ENCODE measurements around the gene SLC25A47.

DNA sequence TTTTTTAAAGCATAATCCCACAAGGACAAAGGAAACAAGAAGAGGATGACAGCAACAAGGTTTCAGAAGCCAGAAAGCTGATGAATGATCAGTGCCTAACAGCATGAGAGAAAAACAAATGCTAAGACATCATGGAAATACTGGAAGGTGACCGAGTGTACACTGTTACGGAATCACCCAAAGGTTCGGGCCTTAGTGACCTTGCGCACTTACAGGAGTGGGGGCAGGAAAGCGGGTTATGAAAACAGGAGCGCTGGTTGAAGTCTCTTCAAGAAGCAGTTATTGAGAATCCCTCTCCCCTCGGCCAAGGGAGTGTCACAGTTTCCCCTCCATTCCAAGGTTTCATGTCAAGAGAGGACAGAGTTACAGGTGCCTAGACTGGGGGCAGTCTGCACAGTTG, 42.6 kb downstream of the SLC25A47 start:
- TF ChIP-seq, protein P1, sequence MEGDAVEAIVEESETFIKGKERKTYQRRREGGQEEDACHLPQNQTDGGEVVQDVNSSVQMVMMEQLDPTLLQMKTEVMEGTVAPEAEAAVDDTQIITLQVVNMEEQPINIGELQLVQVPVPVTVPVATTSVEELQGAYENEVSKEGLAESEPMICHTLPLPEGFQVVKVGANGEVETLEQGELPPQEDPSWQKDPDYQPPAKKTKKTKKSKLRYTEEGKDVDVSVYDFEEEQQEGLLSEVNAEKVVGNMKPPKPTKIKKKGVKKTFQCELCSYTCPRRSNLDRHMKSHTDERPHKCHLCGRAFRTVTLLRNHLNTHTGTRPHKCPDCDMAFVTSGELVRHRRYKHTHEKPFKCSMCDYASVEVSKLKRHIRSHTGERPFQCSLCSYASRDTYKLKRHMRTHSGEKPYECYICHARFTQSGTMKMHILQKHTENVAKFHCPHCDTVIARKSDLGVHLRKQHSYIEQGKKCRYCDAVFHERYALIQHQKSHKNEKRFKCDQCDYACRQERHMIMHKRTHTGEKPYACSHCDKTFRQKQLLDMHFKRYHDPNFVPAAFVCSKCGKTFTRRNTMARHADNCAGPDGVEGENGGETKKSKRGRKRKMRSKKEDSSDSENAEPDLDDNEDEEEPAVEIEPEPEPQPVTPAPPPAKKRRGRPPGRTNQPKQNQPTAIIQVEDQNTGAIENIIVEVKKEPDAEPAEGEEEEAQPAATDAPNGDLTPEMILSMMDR (IDR thresholded peaks at IDR 0.05): no peak
- TF ChIP-seq, protein P2, sequence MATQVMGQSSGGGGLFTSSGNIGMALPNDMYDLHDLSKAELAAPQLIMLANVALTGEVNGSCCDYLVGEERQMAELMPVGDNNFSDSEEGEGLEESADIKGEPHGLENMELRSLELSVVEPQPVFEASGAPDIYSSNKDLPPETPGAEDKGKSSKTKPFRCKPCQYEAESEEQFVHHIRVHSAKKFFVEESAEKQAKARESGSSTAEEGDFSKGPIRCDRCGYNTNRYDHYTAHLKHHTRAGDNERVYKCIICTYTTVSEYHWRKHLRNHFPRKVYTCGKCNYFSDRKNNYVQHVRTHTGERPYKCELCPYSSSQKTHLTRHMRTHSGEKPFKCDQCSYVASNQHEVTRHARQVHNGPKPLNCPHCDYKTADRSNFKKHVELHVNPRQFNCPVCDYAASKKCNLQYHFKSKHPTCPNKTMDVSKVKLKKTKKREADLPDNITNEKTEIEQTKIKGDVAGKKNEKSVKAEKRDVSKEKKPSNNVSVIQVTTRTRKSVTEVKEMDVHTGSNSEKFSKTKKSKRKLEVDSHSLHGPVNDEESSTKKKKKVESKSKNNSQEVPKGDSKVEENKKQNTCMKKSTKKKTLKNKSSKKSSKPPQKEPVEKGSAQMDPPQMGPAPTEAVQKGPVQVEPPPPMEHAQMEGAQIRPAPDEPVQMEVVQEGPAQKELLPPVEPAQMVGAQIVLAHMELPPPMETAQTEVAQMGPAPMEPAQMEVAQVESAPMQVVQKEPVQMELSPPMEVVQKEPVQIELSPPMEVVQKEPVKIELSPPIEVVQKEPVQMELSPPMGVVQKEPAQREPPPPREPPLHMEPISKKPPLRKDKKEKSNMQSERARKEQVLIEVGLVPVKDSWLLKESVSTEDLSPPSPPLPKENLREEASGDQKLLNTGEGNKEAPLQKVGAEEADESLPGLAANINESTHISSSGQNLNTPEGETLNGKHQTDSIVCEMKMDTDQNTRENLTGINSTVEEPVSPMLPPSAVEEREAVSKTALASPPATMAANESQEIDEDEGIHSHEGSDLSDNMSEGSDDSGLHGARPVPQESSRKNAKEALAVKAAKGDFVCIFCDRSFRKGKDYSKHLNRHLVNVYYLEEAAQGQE (IDR thresholded peaks at IDR 0.05; ENCODE audit: insufficient read depth in 1 of 2, low read depth in 2 of 2, low read length in 1 of 2): no peak
- TF ChIP-seq POLR2AphosphoS5 (IDR thresholded peaks at IDR 0.05; ENCODE audit: low read depth, low read length): no peak
- TF ChIP-seq SIN3A (IDR thresholded peaks at IDR 0.05; ENCODE audit: borderline replicate concordance, insufficient read depth, low read depth, low read length): no peak
